Measurements from ENCODE around the gene CLPSL1. TPM values are rescaled to one million over a fixed set of nuclear protein-coding genes. Genes with fewer than 3 reads are reported as not detected.

The CLPSL1 gene
- total RNA-seq, 1 experiment from 2014 or later = not detected

GRCh38 chr6:35804996-35805736, 24.3 kb downstream of the CLPSL1 start, which contains the start of gene LHFPL5:
Gene LHFPL5, plus strand, starts transcription at chr6:35805352. Its CDS starts 319 bp downstream, at chr6:35805671.
- CTCF ChIA-PET = interaction anchor here (0.7 kb wide), 1 partner anchor 46 kb away, joined by 3 read pairs; no protein-coding TSS in a partner anchor
- Mint-ChIP-seq H3K4me3 (ENCODE audit: unreplicated experiment) (peak within 1 kb of the TSS; percentile 57), H3K36me3 (ENCODE audit: insufficient read depth, unreplicated experiment) (no peaks in the 10 kb centered on the region), H3K4me1 (ENCODE audit: insufficient read depth, unreplicated experiment) (no peaks in the 10 kb centered on the region), H3K9me3 (ENCODE audit: unreplicated experiment) (no peaks in the 10 kb centered on the region), H3K27ac (ENCODE audit: low read depth, unreplicated experiment) (no peak within 1 kb of the TSS), H3K27me3 (ENCODE audit: insufficient read depth, unreplicated experiment) (peaks cover 13% of the 10 kb centered on the region)
- intact Hi-C loops (cut with micrococcal nuclease) = no loop called here
- POLR2A ChIA-PET = no interaction called here
- no peak for TF ChIP-seq CTCF (IDR thresholded peaks at IDR 0.05; ENCODE audit: unreplicated experiment)
- BruUV-seq (replicated peaks) = no TSS peak
- DNase-seq (ENCODE audit: unreplicated experiment) = peak; percentile 54

GRCh38 chr6:35808688-35809087, 27.9 kb downstream of the CLPSL1 start:
- CTCF ChIA-PET = no interaction called here
- Mint-ChIP-seq H3K4me1 (ENCODE audit: insufficient read depth, unreplicated experiment) (peaks cover 10% of the 10 kb centered on the region), H3K36me3 (ENCODE audit: insufficient read depth, unreplicated experiment) (no peaks in the 10 kb centered on the region), H3K27ac (ENCODE audit: low read depth, unreplicated experiment) (no peak overlapping the region), H3K4me3 (ENCODE audit: unreplicated experiment) (no peak overlapping the region), H3K9me3 (ENCODE audit: unreplicated experiment) (no peaks in the 10 kb centered on the region), H3K27me3 (ENCODE audit: insufficient read depth, unreplicated experiment) (peaks cover 13% of the 10 kb centered on the region)
- no peak for TF ChIP-seq CTCF (IDR thresholded peaks at IDR 0.05; ENCODE audit: unreplicated experiment)
- POLR2A ChIA-PET = no interaction called here
- no TSS peak for BruUV-seq (replicated peaks)
- peak; percentile 53 for DNase-seq (ENCODE audit: unreplicated experiment)
- intact Hi-C loops (cut with micrococcal nuclease) = no loop called here

GRCh38 chr6:35809809-35810208, 29.0 kb downstream of the CLPSL1 start:
- ChIA-PET POLR2A (no interaction called here), CTCF (interaction anchor here (0.6 kb wide), 1 partner anchor 1083 kb away, joined by 3 read pairs; no protein-coding TSS in a partner anchor)
- no peaks in the 10 kb centered on the region for H3K9me3 Mint-ChIP-seq (ENCODE audit: unreplicated experiment)
- no peak for TF ChIP-seq CTCF (IDR thresholded peaks at IDR 0.05; ENCODE audit: unreplicated experiment)
- no TSS peak for BruUV-seq (replicated peaks)
- H3K4me3 Mint-ChIP-seq (ENCODE audit: unreplicated experiment) = no peak overlapping the region
- DNase-seq (ENCODE audit: unreplicated experiment) = no peak
- H3K27me3 Mint-ChIP-seq (ENCODE audit: insufficient read depth, unreplicated experiment) = peaks cover 13% of the 10 kb centered on the region
- H3K27ac Mint-ChIP-seq (ENCODE audit: low read depth, unreplicated experiment) = no peak overlapping the region
- peaks cover 10% of the 10 kb centered on the region for H3K4me1 Mint-ChIP-seq (ENCODE audit: insufficient read depth, unreplicated experiment)
- intact Hi-C loops (cut with micrococcal nuclease) = no loop called here
- no peaks in the 10 kb centered on the region for H3K36me3 Mint-ChIP-seq (ENCODE audit: insufficient read depth, unreplicated experiment)

GRCh38 chr6:35810971-35811698, 30.3 kb downstream of the CLPSL1 start:
- H3K27ac Mint-ChIP-seq (ENCODE audit: low read depth, unreplicated experiment) = peak overlapping the region; percentile 94
- ChIA-PET CTCF (interaction anchor here (0.5 to 1.3 kb wide), 2 partner anchors 13 to 16 kb away, joined by 3 to 5 read pairs; no protein-coding TSS in a partner anchor), POLR2A (interaction anchor here (0.7 to 1.2 kb wide), 3 partner anchors 14 to 340 kb away, joined by 3 read pairs; no protein-coding TSS in a partner anchor)
- TF ChIP-seq CTCF (IDR thresholded peaks at IDR 0.05; ENCODE audit: unreplicated experiment) = no peak
- no peaks in the 10 kb centered on the region for H3K9me3 Mint-ChIP-seq (ENCODE audit: unreplicated experiment)
- H3K4me3 Mint-ChIP-seq (ENCODE audit: unreplicated experiment) = peak overlapping the region; percentile 49
- BruUV-seq (replicated peaks) = no TSS peak
- H3K27me3 Mint-ChIP-seq (ENCODE audit: insufficient read depth, unreplicated experiment) = peaks cover 8% of the 10 kb centered on the region
- no peaks in the 10 kb centered on the region for H3K36me3 Mint-ChIP-seq (ENCODE audit: insufficient read depth, unreplicated experiment)
- peaks cover 10% of the 10 kb centered on the region for H3K4me1 Mint-ChIP-seq (ENCODE audit: insufficient read depth, unreplicated experiment)
- intact Hi-C loops (cut with micrococcal nuclease) = no loop called here
- DNase-seq (ENCODE audit: unreplicated experiment) = peak; percentile 85

All from MCF 10A (cell line).